Endodermal cell (in vitro differentiated cells): Measurements from ENCODE around the gene ADSS1. TPM values are rescaled to one million over a fixed set of nuclear protein-coding genes. Genes with fewer than 3 reads are reported as not detected.
A peak's percentile ranks its signal among the peaks of the same experiment; 100 is the strongest.

Experiments
- DNase-seq: peaks from one replicate; pipeline ENCODE4 v3.0.0-alpha.2; 2017
- H3K27ac ChIP-seq: 2 replicates; pipeline ENCODE4 v1.5.1; 2013; ENCODE audit warnings: mild to moderate bottlenecking, low read depth, low read length, moderate library complexity
- H3K27me3 ChIP-seq: 2 replicates; pipeline ENCODE4 v1.6.1; 2013; ENCODE audit warnings: mild to moderate bottlenecking, low read length, moderate library complexity; ENCODE audit not compliant: insufficient read depth, control insufficient read depth, poor library complexity, severe bottlenecking
- H3K36me3 ChIP-seq: 2 replicates; pipeline ENCODE4 v1.7.0; 2013; ENCODE audit warnings: mild to moderate bottlenecking, low read length, moderate library complexity; ENCODE audit not compliant: control insufficient read depth, insufficient read depth
- H3K4me1 ChIP-seq: one replicate; pipeline ENCODE4 v1.7.0; 2013; ENCODE audit warnings: low read length; ENCODE audit not compliant: control insufficient read depth, insufficient read depth
- H3K4me3 ChIP-seq: 2 replicates; pipeline ENCODE4 v1.5.1; 2013; ENCODE audit warnings: mild to moderate bottlenecking, low read length, moderate library complexity
- H3K9ac ChIP-seq: 2 replicates; pipeline ENCODE4 v1.6.1; 2013; ENCODE audit warnings: mild to moderate bottlenecking, low read length, moderate library complexity; ENCODE audit not compliant: poor library complexity, severe bottlenecking; ENCODE audit errors: extremely low read depth
- H3K9me3 ChIP-seq: 2 replicates; pipeline ENCODE4 v1.6.1; 2013; ENCODE audit warnings: mild to moderate bottlenecking, low read length, moderate library complexity; ENCODE audit not compliant: control insufficient read depth
- H3K27ac Mint-ChIP-seq: 2 replicates; pipeline ENCODE4 v1.8.0; 2020; ENCODE audit warnings: mixed read lengths
- H3K27me3 Mint-ChIP-seq: 2 replicates; pipeline ENCODE4 v1.8.0; 2021; ENCODE audit warnings: mild to moderate bottlenecking, mixed read lengths; ENCODE audit not compliant: insufficient read depth
- H3K36me3 Mint-ChIP-seq: 2 replicates; pipeline ENCODE4 v1.8.0; 2020; ENCODE audit warnings: low read depth, mixed read lengths
- H3K4me1 Mint-ChIP-seq: 2 replicates; pipeline ENCODE4 v1.8.0; 2020; ENCODE audit warnings: mixed read lengths
- H3K4me3 Mint-ChIP-seq: 2 replicates; pipeline ENCODE4 v1.8.0; 2020; ENCODE audit warnings: mild to moderate bottlenecking, moderate library complexity, mixed read lengths
- H3K9me3 Mint-ChIP-seq: 2 replicates; pipeline ENCODE4 v1.8.0; 2020; ENCODE audit warnings: mild to moderate bottlenecking, mixed read lengths
- CTCF ChIP-seq: fragments of 200-600 bp; sonication (generic); conservative IDR thresholded peaks from 2 replicates; pipeline ENCODE4 v1.5.0; 2021; ENCODE audit warnings: antibody characterized with exemption, mild to moderate bottlenecking
- WGBS, 2 experiments: methylation state at CpG; one replicate each; pipeline versions ENCODE4 v1.1.5 to v1.1.7; 2013; ENCODE audit warnings: missing lambda C conversion rate in 2 of 2, mixed read lengths in 1 of 2; ENCODE audit not compliant: insufficient coverage in 1 of 2, insufficient read length in 1 of 2; 5-methylcytosine and 5-hydroxymethylcytosine counted together
- total RNA-seq, 2 donors: library from RNA; stranded (reverse); fragmentation: NEBNext Ultra II Directional in 1 of 2; extraction: Animal tissue kit (Norgen Biotek cat#: 25700) in 1 of 2; gene quantifications; 2 replicates in 1 of 2; 3 replicates in 1 of 2; pipeline ENCODE4 v1.2.1, GENCODE V29; 2021

The ADSS1 gene
- total RNA-seq, 2 donors from 2014 or later, result 15.8 to 31.0 TPM

- no peaks in the 10 kb centered on the region for H3K36me3 Mint-ChIP-seq
- H3K27me3 Mint-ChIP-seq, result peaks cover 14% of the 10 kb centered on the region
- Histone ChIP-seq H3K36me3 (no peaks in the 10 kb centered on the region), H3K9me3 (no peaks in the 10 kb centered on the region), H3K27ac (no peak overlapping the region), H3K27me3 (no peaks in the 10 kb centered on the region), H3K9ac (no peak overlapping the region), H3K4me3 (no peak overlapping the region), H3K4me1 (no peaks in the 10 kb centered on the region)
- H3K4me3 Mint-ChIP-seq, result no peak overlapping the region
- TF ChIP-seq CTCF, result no peak
- DNase-seq, result no peak
- 89 to 94% methylated on average over 2 to 5 of the region's 16 CpGs for WGBS, 2 experiments
- no peak overlapping the region for H3K27ac Mint-ChIP-seq
- no peaks in the 10 kb centered on the region for H3K9me3 Mint-ChIP-seq
- H3K4me1 Mint-ChIP-seq, result peaks cover 4% of the 10 kb centered on the region
These were observed 5.8 kb downstream of the ADSS1 start for GRCh38 chr14:104729835-104730181.

GRCh38 chr14:104730487-104730886, 6.5 kb downstream of the ADSS1 start:
- DNase-seq, result no peak
- no peak overlapping the region for H3K27ac ChIP-seq
- H3K27ac Mint-ChIP-seq, result no peak overlapping the region
- H3K4me1 Mint-ChIP-seq, result no peaks in the 10 kb centered on the region
- no peak overlapping the region for H3K9ac ChIP-seq
- H3K27me3 Mint-ChIP-seq, result peaks cover 14% of the 10 kb centered on the region
- no peaks in the 10 kb centered on the region for H3K9me3 Mint-ChIP-seq
- no peaks in the 10 kb centered on the region for H3K27me3 ChIP-seq
- no peak overlapping the region for H3K4me3 Mint-ChIP-seq
- H3K36me3 ChIP-seq, result no peaks in the 10 kb centered on the region
- no peak overlapping the region for H3K4me3 ChIP-seq
- TF ChIP-seq CTCF, result no peak
- H3K9me3 ChIP-seq, result no peaks in the 10 kb centered on the region
- 97% methylated on average over 4 of the region's 5 CpGs; no CpG with 5 or more reads in 1 of the 2 experiments for WGBS, 2 experiments
- H3K4me1 ChIP-seq, result no peaks in the 10 kb centered on the region
- no peaks in the 10 kb centered on the region for H3K36me3 Mint-ChIP-seq

- no peaks in the 10 kb centered on the region for H3K36me3 ChIP-seq
- no peak overlapping the region for H3K4me3 Mint-ChIP-seq
- H3K9ac ChIP-seq, result no peak overlapping the region
- H3K27me3 Mint-ChIP-seq, result peaks cover 14% of the 10 kb centered on the region
- peak; percentile 87 for DNase-seq
- no peak overlapping the region for H3K4me3 ChIP-seq
- TF ChIP-seq CTCF, result peak; percentile 84
- no peaks in the 10 kb centered on the region for H3K9me3 Mint-ChIP-seq
- H3K36me3 Mint-ChIP-seq, result no peaks in the 10 kb centered on the region
- H3K27me3 ChIP-seq, result no peaks in the 10 kb centered on the region
- H3K4me1 Mint-ChIP-seq, result no peaks in the 10 kb centered on the region
- no peaks in the 10 kb centered on the region for H3K9me3 ChIP-seq
- no peak overlapping the region for H3K27ac Mint-ChIP-seq
- H3K4me1 ChIP-seq, result no peaks in the 10 kb centered on the region
- no peak overlapping the region for H3K27ac ChIP-seq
- 89 to 90% methylated on average over 11 to 18 of the region's 18 CpGs for WGBS, 2 experiments
These were observed 7.6 kb downstream of the ADSS1 start for GRCh38 chr14:104731320-104732294.
